GM19023 (cell line): ENCODE measurements around the gene COL18A1.

Experiments used
- ATAC-seq: cut with Tn5 transposase; IDR thresholded peaks from one replicate; pipeline ENCODE4 v1.9.1; 2021; ENCODE audit warnings: mild to moderate bottlenecking, moderate library complexity; ENCODE audit not compliant: unreplicated experiment

Gene COL18A1

GRCh38 chr21:45465105-45465504 is 60.1 kb downstream of the COL18A1 start:
- no peak for ATAC-seq

GRCh38 chr21:45465611-45466329 is 60.8 kb downstream of the COL18A1 start:
- ATAC-seq, result no peak

GRCh38 chr21:45466330-45467220 is 61.6 kb downstream of the COL18A1 start:
- no peak for ATAC-seq

GRCh38 chr21:45467221-45467779 is 62.3 kb downstream of the COL18A1 start:
- ATAC-seq, result no peak

GRCh38 chr21:45468051-45468970 is 63.3 kb downstream of the COL18A1 start:
- no peak for ATAC-seq

GRCh38 chr21:45468971-45469272 is 64.0 kb downstream of the COL18A1 start:
- ATAC-seq, result no peak

GRCh38 chr21:45469273-45470086 is 64.5 kb downstream of the COL18A1 start:
- no peak for ATAC-seq

- no peak for ATAC-seq
Observed at GRCh38 chr21:45470087-45470515, 65.1 kb downstream of the COL18A1 start.

GRCh38 chr21:45470773-45471524 is 66.0 kb downstream of the COL18A1 start:
- ATAC-seq, result no peak

GRCh38 chr21:45471525-45472221 is 66.7 kb downstream of the COL18A1 start:
- ATAC-seq, result no peak

- no peak for ATAC-seq
Observed at GRCh38 chr21:45472445-45473365, 67.7 kb downstream of the COL18A1 start.

- ATAC-seq, result no peak
Observed at GRCh38 chr21:45473496-45474322, 68.7 kb downstream of the COL18A1 start.

GRCh38 chr21:45474323-45474950 is 69.5 kb downstream of the COL18A1 start:
- no peak for ATAC-seq

GRCh38 chr21:45475004-45475685 is 70.2 kb downstream of the COL18A1 start:
- no peak for ATAC-seq

GRCh38 chr21:45475797-45476570 is 71.0 kb downstream of the COL18A1 start:
- ATAC-seq, result no peak
